Measurements from ENCODE around the gene UNK. TPM values are rescaled to one million over a fixed set of nuclear protein-coding genes. Genes with fewer than 3 reads are reported as not detected.

The UNK gene
- total and polyA plus RNA-seq, 2 experiments from 2014 or later, result 35.9 to 37.8 TPM

GRCh38 chr17:75785016-75785890 lies 647 bp downstream of the UNK start:
- H3K4me1 ChIP-seq (ENCODE audit: low read depth), result peaks cover 28% of the 10 kb centered on the region
- peak; percentile 74 to 97 for DNase-seq (ENCODE audit: low read depth in 1 of 2, low spot score in 1 of 2)
- H3K27me3 ChIP-seq, result no peaks in the 10 kb centered on the region
- peak overlapping the region; percentile 98 for H3K27ac ChIP-seq
- TF ChIP-seq CTCF (IDR thresholded peaks at IDR 0.05; ENCODE audit: low read depth, low read length), result no peak
- peak overlapping the region; percentile 59 for H3K4me3 ChIP-seq
- H3K36me3 ChIP-seq, result no peaks in the 10 kb centered on the region
- H3K9me3 ChIP-seq (ENCODE audit: low read depth), result no peaks in the 10 kb centered on the region

- peaks cover 17% of the 10 kb centered on the region for H3K4me1 ChIP-seq (ENCODE audit: low read depth)
- no peak for TF ChIP-seq CTCF (IDR thresholded peaks at IDR 0.05; ENCODE audit: low read depth, low read length)
Observed at GRCh38 chr17:75791254-75791653, 6.6 kb downstream of the UNK start.

GRCh38 chr17:75793460-75793859 lies 8.9 kb downstream of the UNK start:
- Histone ChIP-seq H3K9me3 (ENCODE audit: low read depth) (no peaks in the 10 kb centered on the region), H3K4me1 (ENCODE audit: low read depth) (peaks cover 11% of the 10 kb centered on the region), H3K27ac (no peak overlapping the region), H3K4me3 (no peak overlapping the region), H3K27me3 (no peaks in the 10 kb centered on the region), H3K36me3 (peaks cover 5% of the 10 kb centered on the region)
- TF ChIP-seq CTCF (IDR thresholded peaks at IDR 0.05; ENCODE audit: low read depth, low read length), result no peak
- DNase-seq (ENCODE audit: low read depth in 1 of 2, low spot score in 1 of 2), result no peak

More at GRCh38 chr17:75791254-75791653, 6.6 kb downstream of the UNK start:
- H3K9me3 ChIP-seq (ENCODE audit: low read depth), result no peaks in the 10 kb centered on the region
- peak overlapping the region; percentile 31 for H3K27ac ChIP-seq
- no peak overlapping the region for H3K4me3 ChIP-seq
- H3K36me3 ChIP-seq, result peaks cover 3% of the 10 kb centered on the region
- no peaks in the 10 kb centered on the region for H3K27me3 ChIP-seq
- DNase-seq (ENCODE audit: low read depth in 1 of 2, low spot score in 1 of 2), result no peak

GRCh38 chr17:75795820-75796607 lies 11.4 kb downstream of the UNK start:
- Histone ChIP-seq H3K27me3 (no peaks in the 10 kb centered on the region), H3K4me1 (ENCODE audit: low read depth) (peaks cover 11% of the 10 kb centered on the region), H3K4me3 (no peak overlapping the region), H3K9me3 (ENCODE audit: low read depth) (no peaks in the 10 kb centered on the region), H3K36me3 (peaks cover 6% of the 10 kb centered on the region), H3K27ac (peak overlapping the region; percentile 23)
- TF ChIP-seq CTCF (IDR thresholded peaks at IDR 0.05; ENCODE audit: low read depth, low read length), result no peak
- DNase-seq (ENCODE audit: low read depth in 1 of 2, low spot score in 1 of 2), result no peak

- Histone ChIP-seq H3K27me3 (no peaks in the 10 kb centered on the region), H3K4me3 (no peak overlapping the region), H3K27ac (no peak overlapping the region), H3K4me1 (ENCODE audit: low read depth) (no peaks in the 10 kb centered on the region), H3K9me3 (ENCODE audit: low read depth) (no peaks in the 10 kb centered on the region), H3K36me3 (peaks cover 6% of the 10 kb centered on the region)
- DNase-seq (ENCODE audit: low read depth in 1 of 2, low spot score in 1 of 2), result no peak
- TF ChIP-seq CTCF (IDR thresholded peaks at IDR 0.05; ENCODE audit: low read depth, low read length), result no peak
Observed at GRCh38 chr17:75799402-75799801, 14.8 kb downstream of the UNK start.
